Suppressor macrophage treated with lipopolysaccharide for 1 hour (primary cell): ENCODE results near the gene HSPA14.
A peak's percentile ranks its signal among the peaks of the same experiment; 100 is the strongest.
"Not testable (repeated sequence)": the region's sequence is repeated elsewhere in the genome, so short reads cannot be mapped to it uniquely, and the experiment has no call there.

ENCODE experiments used
- DNase-seq, 3 donors: peaks; one replicate each; pipeline ENCODE4 v3.0.0-alpha.2; 2020 to 2022

HSPA14 gene, protein sequence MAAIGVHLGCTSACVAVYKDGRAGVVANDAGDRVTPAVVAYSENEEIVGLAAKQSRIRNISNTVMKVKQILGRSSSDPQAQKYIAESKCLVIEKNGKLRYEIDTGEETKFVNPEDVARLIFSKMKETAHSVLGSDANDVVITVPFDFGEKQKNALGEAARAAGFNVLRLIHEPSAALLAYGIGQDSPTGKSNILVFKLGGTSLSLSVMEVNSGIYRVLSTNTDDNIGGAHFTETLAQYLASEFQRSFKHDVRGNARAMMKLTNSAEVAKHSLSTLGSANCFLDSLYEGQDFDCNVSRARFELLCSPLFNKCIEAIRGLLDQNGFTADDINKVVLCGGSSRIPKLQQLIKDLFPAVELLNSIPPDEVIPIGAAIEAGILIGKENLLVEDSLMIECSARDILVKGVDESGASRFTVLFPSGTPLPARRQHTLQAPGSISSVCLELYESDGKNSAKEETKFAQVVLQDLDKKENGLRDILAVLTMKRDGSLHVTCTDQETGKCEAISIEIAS

DNA sequence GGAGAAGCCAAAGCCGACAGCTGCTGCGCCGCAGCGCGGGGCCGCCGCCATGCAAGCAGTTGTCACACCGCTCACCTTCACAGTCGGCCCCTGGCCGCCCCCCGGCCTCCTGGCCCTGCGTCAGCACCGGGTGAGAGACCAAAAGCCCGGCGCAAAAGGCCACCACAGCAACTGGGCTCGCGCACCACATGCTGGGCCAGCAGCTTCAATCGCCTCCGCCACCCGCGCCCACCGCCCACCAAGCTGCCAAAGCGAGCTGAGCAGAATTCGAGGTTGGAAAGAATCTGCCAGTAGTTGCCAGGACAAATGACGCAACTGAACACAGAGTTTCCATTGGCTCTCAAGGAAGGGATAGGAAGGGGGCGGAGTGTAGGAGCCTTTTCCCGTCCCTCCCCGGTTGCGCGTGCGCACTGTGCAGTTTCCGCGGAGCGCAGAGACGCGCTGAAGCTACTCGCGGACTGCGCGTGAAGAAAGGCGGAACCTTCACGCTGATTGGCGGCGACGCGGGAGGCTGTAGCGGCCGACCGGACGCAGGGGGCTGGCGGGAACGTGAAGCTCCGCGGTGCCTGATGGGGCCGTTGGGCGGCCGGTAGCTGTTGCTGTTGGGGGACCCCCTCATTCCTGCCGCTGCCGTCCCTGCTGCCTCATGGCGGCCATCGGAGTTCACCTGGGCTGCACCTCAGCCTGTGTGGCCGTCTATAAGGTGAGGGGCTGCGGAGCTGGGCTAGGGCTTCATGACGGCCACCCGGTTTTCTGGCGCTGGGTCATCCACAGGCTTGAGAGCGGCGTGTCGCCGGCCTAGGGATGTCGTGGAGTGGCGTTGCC is at the start of gene HSPA14, which contains the start of the genes CDNF and MSANTD7:
Gene HSPA14 (plus strand): TSS at position 550 of the 825 bp plus-strand sequence. CDS start 97 bp downstream, at position 647.
Gene CDNF (minus strand): TSS at position 281 of the 825 bp plus-strand sequence. CDS start 91 bp downstream, at position 190.
Gene MSANTD7 (plus strand): TSS at position 550 of the 825 bp plus-strand sequence. CDS start 3,979 bp downstream, outside the sequence.
- peak; percentile 100 for DNase-seq

DNA sequence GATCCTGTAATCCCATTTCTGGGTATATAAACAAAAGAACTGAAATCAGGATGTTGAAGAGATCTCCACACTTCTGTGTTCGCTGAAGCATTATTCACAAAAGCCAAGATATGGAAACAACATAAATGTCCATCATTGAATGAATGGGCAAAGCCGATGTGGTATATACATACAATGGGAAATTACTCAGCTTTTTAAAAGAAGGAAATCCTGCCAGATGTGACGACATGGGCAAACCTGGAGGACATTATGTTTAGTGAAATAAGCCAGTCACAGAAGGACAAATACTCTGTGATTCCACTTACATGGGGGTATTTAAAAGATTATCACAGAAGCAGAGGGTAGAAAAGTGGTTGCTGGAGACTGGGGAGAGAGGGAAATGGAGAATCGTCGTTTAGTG is 39.5 kb upstream of the HSPA14 start:
- peak; percentile 22 to 58 (median 43) for DNase-seq

DNA sequence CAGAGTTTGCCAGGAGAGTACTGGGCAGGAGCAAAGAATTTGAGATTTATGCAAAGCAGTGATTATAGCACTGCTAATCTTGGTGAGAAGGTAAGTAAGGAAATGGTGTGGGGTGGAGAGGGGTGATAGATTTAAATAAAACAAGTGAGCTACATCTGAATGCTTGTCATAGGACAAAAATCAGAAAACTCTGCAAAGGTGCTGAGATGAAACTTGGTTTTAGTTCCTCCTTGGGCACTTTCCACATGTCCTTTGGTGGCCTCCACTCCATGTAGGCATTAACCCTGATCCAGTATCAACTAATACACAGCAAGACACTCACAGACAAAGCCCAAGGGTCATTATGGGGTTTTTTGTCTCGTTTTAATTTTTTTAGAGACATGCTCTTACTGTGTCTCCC is 37.7 kb upstream of the HSPA14 start:
- DNase-seq = no peak

DNA sequence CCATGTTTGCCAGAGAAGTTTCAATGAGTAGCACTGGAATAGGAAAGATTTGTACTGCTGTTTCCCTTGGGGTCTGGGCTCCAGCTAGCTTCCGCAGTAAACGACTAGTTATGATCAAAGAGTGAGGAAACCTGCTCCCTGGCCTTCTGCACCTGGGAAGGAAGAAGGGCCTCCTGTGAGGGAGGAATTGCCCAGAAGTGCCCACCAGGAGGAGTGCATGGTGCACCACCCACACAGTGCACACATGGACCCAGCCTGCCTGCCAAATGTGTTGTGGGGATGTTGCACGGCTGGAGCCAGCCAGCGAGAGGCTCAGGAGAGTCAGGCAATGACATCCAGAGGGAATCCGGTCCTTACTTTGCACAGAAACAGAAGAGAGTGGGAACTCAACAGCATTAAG is 36.4 kb upstream of the HSPA14 start:
- DNase-seq = no peak

DNA sequence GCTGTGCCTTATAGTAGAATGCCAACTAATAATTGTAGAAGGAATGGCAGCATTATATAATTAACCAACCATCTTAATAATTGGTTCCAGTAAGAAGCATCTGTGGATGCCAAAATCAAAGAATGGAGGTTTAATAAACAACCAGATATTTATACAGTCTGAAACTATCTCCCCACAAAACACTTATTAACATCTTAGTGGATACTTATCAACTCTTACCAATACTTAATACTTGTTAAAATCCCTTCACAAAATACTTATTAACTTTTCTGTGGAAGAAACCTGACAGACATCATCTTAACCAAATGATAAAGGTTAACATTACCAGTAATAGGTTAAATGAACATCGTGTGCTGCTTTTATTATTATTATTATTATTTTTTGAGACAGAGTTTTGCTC is 34.3 kb upstream of the HSPA14 start:
- no peak for DNase-seq

DNA sequence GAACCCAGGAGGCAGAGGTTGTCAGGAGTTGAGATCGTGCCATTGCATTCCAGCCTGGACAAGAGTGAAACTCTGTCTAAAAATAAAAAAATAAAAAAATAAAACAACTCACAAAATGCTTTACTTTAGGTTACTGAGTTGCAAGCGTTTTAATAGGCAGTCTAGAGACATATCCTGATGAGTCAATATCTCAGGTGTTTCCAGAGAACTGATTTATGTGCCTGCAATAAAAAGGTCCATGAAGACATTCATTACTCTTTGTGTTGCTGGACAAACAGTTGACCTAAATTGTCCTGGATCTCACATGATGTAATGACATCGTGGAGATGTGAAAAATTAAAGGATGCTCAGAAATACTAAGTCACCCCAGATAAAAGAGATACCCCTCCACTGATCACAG is 31.8 kb upstream of the HSPA14 start:
- no peak for DNase-seq

DNA sequence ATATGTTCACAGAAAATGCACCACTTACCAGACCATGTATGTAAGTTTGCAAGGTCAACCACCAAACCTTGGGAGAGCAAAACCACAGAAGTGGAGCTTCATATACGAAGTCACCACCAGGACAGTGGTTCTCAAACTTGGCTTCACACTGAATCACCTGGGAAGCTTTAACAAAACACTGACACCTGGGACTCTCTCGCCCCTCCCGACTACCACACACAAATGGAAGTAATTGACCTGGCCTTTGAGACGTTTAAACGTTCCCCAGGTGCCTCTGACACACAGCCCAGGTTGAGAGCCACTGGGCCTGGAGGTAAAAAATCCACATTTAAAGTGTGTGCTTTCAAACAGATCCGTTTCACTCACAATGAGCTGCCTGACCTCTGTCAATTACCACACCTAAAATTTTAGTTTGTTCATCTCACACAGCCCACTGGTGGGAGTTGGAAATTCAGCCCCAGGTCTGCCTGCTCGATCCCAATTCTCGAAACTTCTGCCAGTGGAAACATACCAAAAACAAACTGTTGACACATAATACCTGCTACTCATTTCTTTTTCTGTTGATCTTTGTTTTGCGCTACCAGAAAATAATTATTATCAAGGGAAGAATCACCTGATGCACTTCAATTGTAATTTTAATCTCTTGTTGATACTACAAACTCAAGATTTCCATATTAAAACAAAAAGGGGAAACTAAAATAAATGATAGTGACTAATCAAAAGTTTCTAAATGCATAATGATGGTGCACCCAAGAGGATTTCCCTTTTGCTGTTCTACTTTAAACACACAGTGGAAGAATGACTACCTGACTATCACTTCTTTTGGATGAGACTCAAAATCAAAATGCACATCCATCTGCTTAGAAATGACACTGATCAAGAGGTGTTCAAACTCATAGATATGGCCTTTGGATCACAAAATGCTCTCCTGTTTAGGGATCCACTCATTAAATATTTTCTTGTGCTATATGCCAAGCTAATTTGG is 26.8 kb upstream of the HSPA14 start:
- peak in 2 of 3 donors; percentile 21 to 42 for DNase-seq

DNA sequence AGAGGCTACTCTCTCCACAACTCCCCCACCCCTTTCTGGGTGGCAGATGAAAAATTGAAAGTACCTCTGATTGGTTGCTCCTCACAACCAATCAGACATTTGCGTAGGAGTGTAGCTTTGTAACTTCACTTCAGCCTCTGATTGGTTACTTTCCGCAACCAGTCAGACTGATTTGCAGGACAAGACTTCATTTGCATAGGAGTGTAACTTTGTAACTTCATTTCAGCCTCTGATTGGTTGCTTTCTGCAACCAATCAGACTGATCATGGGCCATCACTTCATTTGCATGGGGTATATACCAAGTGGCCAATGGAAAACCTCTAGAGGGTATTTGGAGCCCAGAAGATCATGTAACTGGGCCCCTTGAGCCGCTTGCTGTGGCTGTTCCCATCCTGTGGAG is 25.8 kb upstream of the HSPA14 start:
- DNase-seq = no peak

DNA sequence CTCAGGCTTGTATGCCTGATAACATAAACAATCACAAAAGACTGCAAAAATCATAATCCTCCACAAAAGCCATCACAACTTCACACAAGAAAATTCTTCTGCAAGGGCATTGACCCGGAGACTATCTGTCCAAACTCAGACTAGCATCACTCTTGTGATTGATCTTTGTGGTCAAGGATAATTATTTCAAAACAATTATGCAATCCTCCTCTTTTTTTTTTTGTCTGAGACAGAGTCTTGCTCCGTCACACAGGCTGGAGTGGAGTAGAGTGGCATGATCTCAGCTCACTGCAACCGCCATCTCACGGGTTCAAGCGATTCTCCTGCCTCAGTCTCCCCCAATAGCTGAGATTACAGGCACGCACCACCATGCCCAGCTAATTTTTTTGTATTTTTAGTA is 22.4 kb upstream of the HSPA14 start:
- DNase-seq = no peak

DNA sequence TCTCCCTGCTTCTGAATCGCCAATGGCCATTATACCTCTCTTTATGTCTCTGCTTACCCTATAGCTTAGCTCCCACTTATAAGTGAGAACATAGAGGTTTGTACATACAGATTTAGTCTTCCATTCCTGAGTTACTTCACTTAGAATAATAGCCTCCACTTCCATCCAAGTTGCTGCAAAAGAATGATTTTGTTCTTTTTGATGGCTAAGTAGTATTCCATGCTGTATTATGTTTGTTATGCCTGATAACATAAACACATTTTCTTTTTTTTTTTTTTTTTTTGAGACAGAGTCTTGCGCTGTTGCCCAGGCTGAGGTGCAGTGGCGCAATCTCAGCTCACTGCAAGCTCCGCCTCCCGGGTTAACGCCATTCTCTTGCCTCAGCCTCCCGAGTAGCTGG is 21.4 kb upstream of the HSPA14 start:
- DNase-seq = not testable (repeated sequence)

DNA sequence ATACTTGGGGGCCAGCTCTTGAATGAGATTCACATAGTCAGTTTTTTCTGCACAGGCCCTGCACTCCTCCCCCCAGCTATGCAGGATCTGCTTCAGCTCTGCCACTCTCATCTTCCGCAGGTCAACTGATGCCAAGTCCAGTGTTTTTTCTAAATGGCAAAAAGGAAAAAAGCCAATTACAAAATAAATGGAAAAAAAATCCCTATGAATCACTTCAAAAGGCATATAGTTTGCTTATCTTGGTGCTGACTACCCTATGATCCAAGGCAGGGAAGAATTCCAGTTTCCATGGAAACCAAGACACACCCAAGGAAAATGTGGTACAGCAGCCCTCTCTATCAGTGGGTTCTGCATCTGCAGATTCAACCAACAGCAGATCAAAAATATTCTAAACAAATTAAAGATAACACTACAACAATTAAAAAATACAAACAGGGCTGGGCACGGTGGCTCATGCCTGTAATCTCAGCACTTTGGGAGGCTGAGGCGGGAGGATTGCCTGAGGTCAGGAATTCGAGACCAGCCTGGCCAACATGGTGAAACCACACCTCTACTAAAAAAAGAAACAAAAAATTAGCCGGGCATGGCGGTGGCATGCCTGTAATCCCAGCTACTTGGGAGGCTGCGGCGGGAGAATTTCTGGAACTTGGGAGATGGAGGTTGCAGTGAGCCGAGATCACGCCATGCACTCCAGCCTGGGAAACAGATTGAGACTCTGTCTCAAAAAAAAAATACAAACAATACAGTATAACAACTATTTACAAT is 17.9 kb upstream of the HSPA14 start:
- peak in 1 of 3 donors; percentile 24 for DNase-seq

DNA sequence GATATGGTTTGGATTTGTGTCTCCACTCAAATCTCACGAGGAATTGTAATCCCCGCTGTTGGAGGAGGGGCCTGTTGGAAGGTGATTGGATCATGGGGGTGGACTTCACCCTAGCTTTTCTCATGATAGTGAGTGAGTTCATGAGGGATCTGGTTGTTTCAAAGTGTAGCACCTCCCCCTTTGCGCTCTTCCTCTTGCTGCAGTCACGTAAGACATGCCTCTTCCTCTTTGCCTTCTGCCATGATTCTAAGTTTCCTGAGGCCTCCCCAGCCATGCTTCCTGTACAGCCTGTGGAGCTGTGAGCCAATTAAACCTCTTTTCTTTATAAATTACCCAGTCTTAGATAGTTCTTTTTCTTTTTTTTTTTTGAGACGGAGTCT is 17.3 kb upstream of the HSPA14 start:
- DNase-seq = peak; percentile 22 to 35 (median 29)

DNA sequence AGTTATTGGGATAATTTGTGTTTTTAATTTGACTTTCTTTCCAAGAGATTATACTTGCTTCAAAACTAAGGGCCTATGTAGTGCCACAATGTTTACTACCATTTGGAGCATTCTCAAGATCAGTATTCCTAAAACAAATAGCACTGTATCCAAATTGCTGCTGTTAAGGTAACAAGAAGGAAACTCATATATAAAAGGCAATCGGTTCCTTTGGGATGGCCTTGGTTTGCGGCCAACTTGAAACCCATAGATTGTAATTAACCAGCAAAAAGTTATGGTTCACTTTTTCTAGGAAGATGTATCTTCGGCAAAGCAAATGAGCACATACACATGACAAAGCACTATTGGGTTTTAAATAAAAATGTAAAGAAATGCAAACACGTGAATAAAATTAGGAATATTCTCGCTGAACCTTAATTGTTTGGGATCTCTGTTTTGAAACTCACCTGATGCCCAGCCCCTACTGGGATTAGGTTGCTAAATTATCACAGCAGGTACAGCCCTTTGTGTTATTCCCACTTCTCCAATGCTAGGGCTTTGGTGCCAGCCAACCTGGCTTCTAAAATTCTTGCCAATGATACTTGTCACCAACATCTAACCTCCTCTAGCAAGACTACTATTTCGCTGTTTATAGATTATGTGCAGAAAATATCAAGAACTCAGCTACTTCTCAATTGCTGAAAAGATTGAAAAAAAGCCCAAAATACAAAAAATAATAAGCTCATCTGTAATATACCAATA is 16.3 kb upstream of the HSPA14 start:
- DNase-seq = no peak

DNA sequence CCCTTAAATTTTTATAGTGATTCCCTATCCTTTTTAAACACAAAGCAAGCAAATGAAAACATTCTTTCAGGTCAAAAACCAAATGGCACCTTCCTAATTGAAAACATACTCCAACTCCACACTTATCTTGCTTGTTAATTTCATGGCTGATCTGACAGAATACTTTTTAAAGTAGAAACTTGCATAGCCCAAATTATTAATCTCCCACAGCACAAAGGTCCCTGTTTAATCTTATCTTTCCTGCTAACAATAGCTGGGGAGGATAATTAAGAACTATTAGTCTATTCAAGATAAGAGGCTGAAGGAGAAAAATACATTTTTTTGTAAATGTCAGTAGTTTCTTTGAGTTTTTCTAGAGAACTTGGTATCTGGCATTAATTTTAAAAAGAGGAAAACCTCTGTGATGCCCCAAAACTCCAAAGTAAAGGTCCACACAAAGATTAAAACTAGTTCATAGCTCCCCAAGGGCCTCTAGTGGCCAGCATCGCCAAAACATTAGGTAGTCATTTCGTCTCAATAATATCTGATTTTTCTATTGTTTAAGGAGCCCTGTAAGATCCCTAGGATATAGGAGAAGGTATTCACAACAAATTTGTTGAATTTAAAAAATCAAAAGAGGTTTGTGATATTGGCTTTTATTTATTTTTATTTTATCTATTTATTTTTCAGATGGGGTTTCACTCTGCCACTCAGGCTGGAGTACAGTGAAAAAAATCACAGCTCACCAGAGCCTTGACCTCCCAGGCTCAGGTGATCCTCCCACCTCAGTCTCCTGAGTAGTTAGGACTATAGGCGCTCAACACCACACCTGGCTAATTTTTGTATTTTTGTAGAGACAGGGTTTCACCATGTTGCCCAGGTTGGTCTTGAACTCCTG is 15.0 kb upstream of the HSPA14 start:
- DNase-seq = peak; percentile 63 to 79 (median 74)

DNA sequence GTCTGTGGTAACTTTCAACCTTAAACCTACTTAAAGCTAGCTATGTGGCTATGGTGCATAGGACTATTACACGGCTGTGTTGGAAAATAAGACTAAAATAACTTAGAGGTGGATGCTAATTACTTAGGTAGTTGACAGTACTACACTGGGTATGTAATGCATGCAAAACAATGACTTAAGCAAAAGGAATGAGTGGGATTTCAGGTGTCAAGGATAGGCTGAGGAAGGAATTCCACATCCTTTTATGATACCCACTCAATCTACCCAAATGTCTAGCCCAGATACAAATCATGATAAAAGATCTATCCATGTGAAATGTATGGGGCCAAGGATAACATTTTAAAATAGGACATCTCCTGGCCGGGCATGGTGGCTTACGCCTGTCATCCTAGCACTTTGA is 14.1 kb upstream of the HSPA14 start:
- DNase-seq = no peak

DNA sequence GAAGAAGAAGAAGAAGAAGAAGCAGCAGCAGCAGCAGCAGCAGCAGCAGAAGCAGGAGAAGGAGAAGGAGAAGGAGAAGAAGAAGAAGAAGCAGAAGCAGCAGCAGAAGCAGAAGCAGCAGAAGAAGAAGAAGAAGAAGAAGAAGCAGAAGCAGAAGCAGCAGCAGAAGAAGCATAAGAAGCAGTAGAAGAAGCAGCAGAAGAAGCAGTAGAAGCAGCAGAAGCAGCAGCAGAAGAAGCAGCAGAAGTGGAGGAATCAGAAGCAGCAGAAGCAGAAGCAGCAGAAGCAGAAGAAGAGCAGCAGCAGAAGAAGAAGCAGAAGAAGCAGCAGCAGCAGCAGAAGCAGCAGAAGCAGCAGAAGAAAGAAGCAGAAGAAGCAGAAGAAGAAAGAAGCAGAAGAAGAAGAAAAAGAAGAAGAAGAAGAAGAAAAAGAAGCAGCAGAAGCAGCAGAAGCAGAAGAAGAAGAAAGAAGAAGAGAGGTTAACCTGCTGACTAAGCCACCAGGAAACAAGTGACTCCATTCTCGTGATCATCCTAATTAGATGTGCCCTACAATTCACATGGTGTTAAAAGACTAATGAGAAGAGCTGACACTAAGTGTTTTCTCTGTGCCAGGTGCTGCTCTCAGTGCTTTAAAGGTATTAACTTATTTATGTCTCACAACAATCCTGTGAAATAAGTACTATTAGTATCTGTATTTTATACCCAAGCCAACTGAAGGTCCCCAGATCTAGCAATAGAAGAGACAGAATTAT is 11.9 kb upstream of the HSPA14 start:
- DNase-seq = no peak

DNA sequence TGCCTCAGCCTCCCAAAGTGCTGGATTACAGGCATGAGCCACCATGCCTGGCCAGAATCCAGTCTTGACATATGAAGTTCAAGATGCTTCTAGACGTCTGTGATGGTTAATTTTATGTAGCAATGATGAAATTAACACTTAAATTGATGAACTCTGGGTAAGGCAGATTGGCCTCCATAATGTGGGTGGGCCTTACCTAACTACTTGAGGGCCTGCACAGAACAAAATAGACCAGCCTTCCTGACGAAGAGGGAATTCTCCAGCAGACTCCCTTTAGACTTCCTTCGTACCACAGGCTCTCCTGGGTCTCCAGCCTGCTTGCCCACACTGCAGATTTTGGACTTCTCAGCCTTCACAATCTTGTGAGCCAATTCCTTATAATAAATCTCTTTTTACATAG is 5.0 kb upstream of the HSPA14 start:
- no peak for DNase-seq

DNA sequence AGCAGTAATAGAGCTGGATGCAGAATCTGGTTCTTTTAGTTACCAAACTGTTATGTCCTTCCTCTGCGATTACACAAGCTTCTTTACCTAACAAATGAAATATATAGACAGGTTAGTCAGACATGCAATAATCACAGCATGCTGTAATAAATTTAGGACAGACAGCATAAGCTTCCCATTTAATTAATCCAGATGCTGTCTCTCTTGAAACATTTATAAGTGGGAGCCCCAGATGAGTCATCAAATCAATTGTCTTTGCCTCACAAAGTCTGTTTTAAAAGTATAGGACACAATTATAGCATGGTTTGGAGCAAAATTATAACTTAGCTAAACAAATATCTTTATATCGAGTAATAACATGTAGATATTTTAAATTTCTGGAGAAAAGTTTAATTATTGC is 1.9 kb upstream of the HSPA14 start:
- no peak for DNase-seq
